Stimulated activated naive CD8-positive, alpha-beta T cell treated with anti-CD3 and anti-CD28 coated beads, Interleukin-15, amount 100 ng/mL, for 72 hours (primary cell): Measurements from ENCODE around the gene ZIC4.

Experiments used
- ATAC-seq: fragments of 150-1000 bp; cut with Tn5 transposase; 2 replicates; pipeline ENCODE4 v1.10.0; 2021; ENCODE audit warnings: mild to moderate bottlenecking, moderate library complexity
- DNase-seq, 2 donors: peaks; one replicate each; pipeline ENCODE4 v3.0.0; 2021 to 2022
- H3K27ac Mint-ChIP-seq, 2 donors: one replicate each; pipeline ENCODE4 v1.8.0; 2022; ENCODE audit warnings: mild to moderate bottlenecking in 2 of 2, mixed read lengths in 2 of 2, moderate library complexity in 2 of 2
- H3K27me3 Mint-ChIP-seq: one replicate; pipeline ENCODE4 v1.8.0; 2022; ENCODE audit warnings: mixed read lengths
- H3K4me1 Mint-ChIP-seq: one replicate; pipeline ENCODE4 v1.8.0; 2022; ENCODE audit warnings: mild to moderate bottlenecking, mixed read lengths
- H3K4me3 Mint-ChIP-seq, 2 donors: one replicate each; pipeline ENCODE4 v1.8.0; 2022; ENCODE audit warnings: mild to moderate bottlenecking in 2 of 2, mixed read lengths in 2 of 2, moderate library complexity in 1 of 2
- H3K9me3 Mint-ChIP-seq, 2 donors: one replicate each; pipeline ENCODE4 v1.8.0; 2022; ENCODE audit warnings: mixed read lengths in 2 of 2

The ZIC4 gene

DNA sequence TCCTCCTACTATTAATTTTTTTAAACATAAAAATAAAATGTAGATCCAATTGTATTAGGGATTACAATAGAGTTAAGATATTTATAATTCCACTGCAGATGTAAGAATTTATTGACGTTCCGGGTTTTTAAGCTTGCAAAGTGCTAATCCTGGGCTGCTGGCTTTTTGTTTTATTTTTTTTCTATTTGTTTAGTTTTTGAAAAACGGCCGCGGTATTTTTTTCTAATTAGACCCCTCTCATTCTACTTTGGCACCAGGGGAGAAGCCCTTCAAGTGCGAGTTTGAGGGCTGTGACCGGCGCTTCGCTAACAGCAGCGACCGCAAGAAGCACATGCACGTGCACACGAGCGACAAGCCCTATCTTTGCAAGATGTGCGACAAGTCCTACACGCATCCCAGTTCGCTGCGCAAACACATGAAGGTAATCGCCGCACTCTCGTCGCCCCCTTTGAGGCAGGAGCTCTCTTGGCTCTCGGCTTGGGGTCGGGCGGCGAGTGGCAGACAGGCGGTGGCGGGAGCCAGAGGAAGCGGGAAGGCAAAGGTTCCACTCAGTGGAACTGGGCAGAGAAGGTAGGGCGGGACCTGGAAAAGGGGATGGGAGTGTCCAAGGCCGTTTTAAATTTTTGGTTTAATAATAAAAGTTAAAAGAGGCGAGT is 6.0 kb upstream of the ZIC4 start:
- Mint-ChIP-seq H3K27ac (no peak overlapping the region), H3K4me3 (peak overlapping the region; percentile 49 to 53), H3K9me3 (peaks cover 19 to 32% of the 10 kb centered on the region in 2 donors), H3K4me1 (peaks cover 48% of the 10 kb centered on the region), H3K27me3 (peaks cover 94% of the 10 kb centered on the region)
- ATAC-seq = no peak
- no peak for DNase-seq

DNA sequence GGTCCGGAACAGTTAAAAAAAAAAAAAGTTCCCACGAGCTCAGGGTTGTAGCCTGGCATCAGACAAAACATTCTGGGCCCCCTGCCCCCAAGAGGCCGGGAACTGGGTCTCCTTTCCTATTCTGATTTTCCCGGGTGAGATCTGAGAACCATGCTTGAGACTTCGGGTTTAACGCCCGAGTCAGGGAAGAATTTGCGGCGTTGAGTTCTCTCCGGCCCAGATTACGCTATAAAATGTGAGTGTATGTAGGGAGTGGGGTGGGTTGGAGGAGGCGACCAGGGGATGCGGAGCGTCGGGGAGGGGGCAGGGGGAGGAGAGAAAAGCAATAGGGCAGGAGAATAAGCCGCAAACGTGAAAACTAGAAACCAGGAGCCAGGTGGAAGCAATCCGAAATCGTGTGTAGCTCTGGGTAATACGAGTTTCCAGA is 5.5 kb upstream of the ZIC4 start:
- H3K4me1 Mint-ChIP-seq = peaks cover 48% of the 10 kb centered on the region
- ATAC-seq (no peak), DNase-seq (no peak)
- peaks cover 19 to 32% of the 10 kb centered on the region in 2 donors for H3K9me3 Mint-ChIP-seq
- peak overlapping the region in 1 of 2 donors; percentile 91 for H3K27ac Mint-ChIP-seq
- H3K27me3 Mint-ChIP-seq = peaks cover 94% of the 10 kb centered on the region
- H3K4me3 Mint-ChIP-seq = peak overlapping the region; percentile 36 to 61

DNA sequence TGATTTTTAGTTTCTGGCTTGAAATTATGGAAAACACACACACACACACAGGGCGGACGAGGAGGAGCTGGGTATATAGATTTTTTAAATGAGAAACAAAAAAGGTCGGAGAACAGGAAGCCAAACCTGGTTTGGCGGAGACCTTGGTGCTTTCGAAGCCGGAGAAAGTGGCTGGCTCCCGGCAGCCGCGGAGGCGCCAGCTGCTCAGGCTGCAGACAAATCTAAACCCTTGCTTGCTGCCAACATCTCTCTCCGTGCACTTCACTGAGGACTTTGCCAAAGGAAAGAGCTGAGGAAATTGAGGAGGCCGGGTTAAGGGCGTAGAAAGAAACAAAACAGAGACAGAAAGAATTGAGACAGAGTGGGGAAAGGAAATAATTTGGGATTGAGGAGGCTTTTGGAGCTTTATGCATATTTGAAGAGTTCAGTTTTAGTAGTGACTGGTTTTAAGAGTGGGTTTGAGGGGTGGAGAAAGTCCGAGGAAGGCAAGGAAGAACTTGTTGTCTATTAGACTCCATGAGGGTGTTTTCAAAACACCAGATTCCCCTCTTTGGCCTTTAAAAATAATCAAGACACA is 5.0 kb upstream of the ZIC4 start:
- Mint-ChIP-seq H3K9me3 (peaks cover 19 to 32% of the 10 kb centered on the region in 2 donors), H3K4me1 (peaks cover 48% of the 10 kb centered on the region), H3K27ac (peak overlapping the region; percentile 24 to 91)

DNA sequence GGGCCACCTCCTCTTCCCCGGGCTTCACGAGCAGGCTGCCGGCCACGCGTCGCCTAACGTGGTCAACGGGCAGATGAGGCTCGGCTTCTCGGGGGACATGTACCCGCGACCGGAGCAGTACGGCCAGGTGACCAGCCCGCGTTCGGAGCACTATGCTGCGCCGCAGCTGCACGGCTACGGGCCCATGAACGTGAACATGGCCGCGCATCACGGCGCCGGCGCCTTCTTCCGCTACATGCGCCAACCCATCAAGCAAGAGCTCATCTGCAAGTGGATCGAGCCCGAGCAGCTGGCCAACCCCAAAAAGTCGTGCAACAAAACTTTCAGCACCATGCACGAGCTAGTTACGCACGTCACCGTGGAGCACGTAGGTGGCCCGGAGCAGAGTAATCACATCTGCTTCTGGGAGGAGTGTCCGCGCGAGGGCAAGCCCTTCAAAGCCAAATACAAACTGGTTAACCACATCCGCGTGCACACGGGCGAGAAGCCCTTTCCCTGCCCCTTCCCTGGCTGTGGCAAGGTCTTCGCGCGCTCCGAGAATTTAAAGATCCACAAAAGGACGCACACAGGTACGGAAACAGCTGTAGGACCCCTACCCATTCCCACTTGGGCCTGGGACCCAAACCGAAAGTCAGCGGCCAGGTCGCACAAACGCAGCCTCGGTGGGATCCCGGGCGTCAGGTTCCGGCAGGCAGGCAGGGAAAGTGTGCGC is 4.3 kb upstream of the ZIC4 start:
- Mint-ChIP-seq H3K9me3 (peaks cover 17 to 32% of the 10 kb centered on the region in 2 donors), H3K4me1 (peaks cover 48% of the 10 kb centered on the region), H3K4me3 (peak overlapping the region; percentile 36 to 61), H3K27me3 (peaks cover 98% of the 10 kb centered on the region), H3K27ac (peak overlapping the region in 1 of 2 donors; percentile 91)
- DNase-seq (no peak), ATAC-seq (peak; percentile 35)

More for the DNA sequence above, 5.0 kb upstream of the ZIC4 start:
- ATAC-seq = no peak
- DNase-seq = no peak
- peak overlapping the region; percentile 36 to 61 for H3K4me3 Mint-ChIP-seq
- peaks cover 96% of the 10 kb centered on the region for H3K27me3 Mint-ChIP-seq

DNA sequence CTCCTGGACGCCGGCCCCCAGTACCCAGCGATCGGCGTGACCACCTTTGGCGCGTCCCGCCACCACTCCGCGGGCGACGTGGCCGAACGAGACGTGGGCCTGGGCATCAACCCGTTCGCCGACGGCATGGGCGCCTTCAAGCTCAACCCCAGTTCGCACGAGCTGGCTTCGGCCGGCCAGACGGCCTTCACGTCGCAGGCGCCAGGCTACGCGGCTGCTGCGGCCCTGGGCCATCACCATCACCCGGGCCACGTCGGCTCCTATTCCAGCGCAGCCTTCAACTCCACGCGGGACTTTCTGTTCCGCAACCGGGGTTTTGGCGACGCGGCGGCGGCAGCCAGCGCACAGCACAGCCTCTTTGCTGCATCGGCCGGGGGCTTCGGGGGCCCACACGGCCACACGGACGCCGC is 3.8 kb upstream of the ZIC4 start:
- ATAC-seq (no peak), DNase-seq (no peak)
- Mint-ChIP-seq H3K9me3 (peaks cover 12 to 32% of the 10 kb centered on the region in 2 donors), H3K4me1 (peaks cover 48% of the 10 kb centered on the region), H3K27me3 (peaks cover 98% of the 10 kb centered on the region), H3K4me3 (no peak overlapping the region), H3K27ac (no peak overlapping the region)

DNA sequence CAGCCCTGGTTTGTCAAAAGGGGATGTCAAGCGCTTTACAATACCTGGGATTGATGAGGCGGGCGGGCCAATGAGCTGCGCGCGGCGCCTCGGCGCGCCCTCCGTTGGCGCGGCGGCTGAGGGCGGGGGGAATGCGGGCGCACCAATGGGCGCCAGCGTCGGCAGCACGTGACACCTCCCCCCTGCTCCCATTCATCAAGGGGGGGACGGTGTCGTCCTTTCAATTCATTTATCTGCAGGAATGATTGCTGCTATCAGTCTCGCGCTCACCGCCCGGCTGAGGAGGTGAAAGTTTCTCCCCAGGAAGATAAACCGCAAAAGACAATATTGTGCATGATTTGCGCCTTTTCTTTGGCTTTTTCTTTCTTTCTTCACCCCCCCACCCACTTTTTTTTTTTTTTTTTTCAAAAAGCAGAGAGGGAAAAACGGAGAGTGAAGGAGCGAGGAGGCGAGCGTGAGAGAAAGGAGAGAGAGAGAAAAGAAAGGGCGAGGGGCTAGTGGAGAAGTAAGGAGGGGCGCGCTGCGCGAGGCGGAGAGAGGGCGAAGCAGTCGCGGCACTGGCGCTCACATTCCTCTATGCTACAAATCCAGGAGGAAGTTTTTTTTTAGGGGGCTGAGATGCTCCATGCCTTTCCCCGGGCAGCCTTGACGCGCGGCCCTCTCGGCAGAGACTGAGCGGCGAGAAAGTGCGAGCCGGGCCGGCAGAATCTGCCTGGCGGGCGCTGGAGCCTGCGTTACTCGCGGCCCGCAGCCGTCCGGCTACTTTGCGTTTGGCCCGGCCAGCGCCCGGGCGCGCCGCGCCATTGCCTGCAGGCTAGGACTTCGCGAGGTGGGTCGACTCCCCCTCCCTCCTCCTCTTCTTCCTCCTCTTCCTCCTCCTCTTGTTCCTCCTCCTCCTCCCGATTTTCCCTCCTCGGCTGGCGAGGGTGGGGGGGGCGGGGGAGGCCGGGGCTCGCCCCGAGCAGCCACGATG is 3.1 kb upstream of the ZIC4 start, which contains the start of gene ZIC1:
Gene ZIC1 (plus strand): TSS at position 223 of the 973 bp plus-strand sequence. CDS start 748 bp downstream, at position 971.
- no peak for ATAC-seq

DNA sequence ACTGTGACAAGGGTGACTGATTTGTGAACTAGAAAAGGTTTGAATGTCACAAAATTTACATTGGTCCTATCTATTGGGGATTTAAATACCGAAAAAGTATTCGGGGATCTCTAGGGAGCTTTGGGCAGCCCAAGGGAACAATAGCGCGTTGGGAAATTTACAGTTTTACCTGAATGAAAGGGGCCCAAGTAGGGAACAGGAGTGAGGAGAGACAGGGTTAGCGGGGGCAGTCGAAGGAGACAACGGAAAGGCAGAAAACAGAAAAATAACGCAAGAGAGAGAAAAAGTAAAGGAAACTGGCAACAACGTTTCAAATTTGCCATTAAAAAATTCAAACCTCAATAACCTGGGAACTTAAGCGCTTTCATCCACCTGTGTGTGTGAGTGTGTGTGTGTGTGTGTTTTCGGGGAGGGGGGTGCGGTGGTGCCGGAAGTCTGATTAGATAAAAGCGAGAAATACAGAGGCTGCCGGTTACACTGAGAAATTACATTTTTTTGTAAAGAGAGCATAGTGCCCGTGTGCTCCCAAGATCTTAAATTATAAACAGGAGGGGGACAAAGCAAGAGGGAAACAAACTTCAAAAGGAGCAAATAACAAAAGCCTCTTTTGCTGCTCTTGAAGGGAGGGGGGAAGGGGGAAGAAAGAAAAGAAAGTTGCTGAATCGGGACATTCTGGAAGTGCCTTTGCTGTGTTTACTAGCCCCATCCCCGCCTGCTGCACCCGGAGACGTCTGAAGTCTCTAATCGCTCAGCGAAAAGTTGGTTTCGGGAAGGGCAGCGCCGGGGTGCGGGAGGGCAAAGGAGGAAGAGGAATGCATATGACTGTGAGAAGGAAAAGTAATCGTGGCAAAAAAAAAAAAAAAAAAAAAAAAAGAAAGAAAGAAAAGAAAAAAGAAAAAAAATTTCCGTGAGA is 2.1 kb upstream of the ZIC4 start:
- DNase-seq = no peak
- H3K4me1 Mint-ChIP-seq = peaks cover 44% of the 10 kb centered on the region
- H3K27ac Mint-ChIP-seq = peak overlapping the region in 1 of 2 donors; percentile 93
- no peak for ATAC-seq
- peak overlapping the region; percentile 29 to 73 for H3K4me3 Mint-ChIP-seq
- peaks cover 12 to 30% of the 10 kb centered on the region in 2 donors for H3K9me3 Mint-ChIP-seq
- H3K27me3 Mint-ChIP-seq = peaks cover 98% of the 10 kb centered on the region

More for the DNA sequence above, 3.1 kb upstream of the ZIC4 start, which contains the start of gene ZIC1:
- Mint-ChIP-seq H3K4me1 (peaks cover 48% of the 10 kb centered on the region), H3K27me3 (peaks cover 98% of the 10 kb centered on the region), H3K9me3 (peaks cover 12 to 32% of the 10 kb centered on the region in 2 donors), H3K27ac (peak within 1 kb of the TSS in 1 of 2 donors; percentile 93), H3K4me3 (peak within 1 kb of the TSS; percentile 29 to 73)
- DNase-seq = no peak

DNA sequence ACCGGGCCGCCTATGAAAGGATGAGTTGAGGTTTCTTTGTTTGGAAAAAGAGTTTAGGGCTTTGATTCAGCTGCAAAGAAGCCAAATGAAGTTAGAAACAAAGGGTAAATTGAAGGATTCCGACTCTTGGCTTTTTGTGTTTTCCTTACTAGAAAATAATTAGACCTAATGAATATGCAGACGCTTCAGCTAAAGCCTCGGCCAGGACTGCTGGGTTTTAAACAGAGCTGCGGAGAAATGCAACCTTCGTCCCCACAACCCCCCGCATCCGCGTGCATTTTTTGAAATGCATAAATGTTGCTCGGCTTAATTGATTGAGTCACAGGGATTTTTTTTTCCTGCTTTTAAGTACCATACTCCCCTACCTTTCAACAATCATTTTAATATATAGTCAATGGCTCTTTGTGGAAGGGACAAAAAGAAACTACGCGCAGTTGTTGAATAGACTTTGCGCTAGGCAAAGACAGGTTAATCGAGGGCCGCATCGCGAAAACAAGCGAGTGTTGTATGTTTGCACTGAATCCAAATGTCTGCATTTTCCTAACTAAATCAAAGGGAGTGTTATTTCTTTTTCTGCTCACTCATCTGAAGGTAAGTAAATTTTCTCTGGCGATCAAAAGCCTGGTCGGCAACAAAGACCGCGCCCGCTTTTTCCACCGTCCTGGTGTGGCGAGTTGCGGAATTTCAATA is 1.3 kb upstream of the ZIC4 start:
- DNase-seq (no peak), ATAC-seq (no peak)
- peaks cover 93% of the 10 kb centered on the region for H3K27me3 Mint-ChIP-seq
- no peak overlapping the region for H3K27ac Mint-ChIP-seq
- peaks cover 36% of the 10 kb centered on the region for H3K4me1 Mint-ChIP-seq
- peaks cover 12 to 26% of the 10 kb centered on the region in 2 donors for H3K9me3 Mint-ChIP-seq
- H3K4me3 Mint-ChIP-seq = no peak overlapping the region

DNA sequence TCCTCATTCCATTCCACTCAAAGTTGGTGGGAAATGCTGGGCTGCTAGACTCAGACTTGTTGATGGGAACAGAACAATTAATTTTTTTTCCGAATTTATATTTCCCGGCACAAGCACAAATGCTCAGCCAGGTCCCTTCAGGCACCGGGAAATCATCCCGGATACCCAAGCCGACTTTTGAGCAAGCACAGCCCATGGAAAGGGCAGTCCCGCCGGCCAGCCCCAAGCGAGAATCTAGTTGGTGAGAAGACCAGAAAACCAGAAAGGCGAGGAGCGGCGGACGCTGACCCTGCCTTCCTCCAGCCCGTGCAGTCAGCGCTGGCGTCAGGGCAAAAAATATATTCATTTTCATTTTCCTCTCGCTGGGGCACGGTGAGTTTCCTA is 763 bp upstream of the ZIC4 start:
- Mint-ChIP-seq H3K9me3 (peaks cover 16 to 26% of the 10 kb centered on the region in 2 donors), H3K27ac (peak overlapping the region in 1 of 2 donors; percentile 54), H3K27me3 (peaks cover 93% of the 10 kb centered on the region), H3K4me3 (no peak overlapping the region), H3K4me1 (peaks cover 32% of the 10 kb centered on the region)
- ATAC-seq (no peak), DNase-seq (no peak)

DNA sequence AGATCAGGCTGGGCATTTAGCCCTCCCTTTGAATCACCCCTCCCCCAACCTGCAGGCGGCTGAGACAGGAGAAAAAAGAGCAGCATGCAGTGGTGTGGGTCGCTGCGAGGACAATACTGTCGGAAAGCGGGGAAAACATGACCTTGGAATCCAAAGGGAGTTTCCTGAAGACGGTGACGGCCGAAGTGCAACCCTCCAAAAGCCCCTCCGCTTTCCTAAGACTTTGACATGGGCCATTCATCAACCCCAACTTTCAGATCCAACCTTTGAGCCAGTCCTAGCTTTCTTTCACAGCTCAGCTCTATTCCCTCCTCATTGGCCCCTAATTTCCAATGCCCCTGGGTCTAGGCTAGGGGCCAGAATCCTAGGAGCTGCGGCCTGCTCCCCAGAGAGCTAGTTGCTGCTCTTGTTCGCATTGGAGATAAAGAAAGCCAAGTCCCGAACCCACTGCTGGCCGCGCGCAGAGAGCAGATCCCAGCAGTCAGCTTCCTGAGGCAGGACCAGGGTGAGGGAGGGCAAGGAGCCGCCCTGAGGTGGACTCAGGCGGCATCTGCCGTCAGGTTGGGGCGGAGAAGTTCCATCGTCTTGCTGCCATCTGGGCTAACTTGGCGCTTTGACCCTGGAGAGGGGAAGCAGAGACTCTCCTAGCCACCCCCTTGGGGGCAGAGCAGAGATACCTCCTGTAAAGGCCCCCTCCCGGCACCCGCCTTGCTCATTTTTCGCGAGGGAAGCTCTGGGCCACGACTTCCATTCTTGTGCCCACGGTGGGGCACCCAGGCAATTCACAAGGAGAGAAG is 914 bp downstream of the ZIC4 start:
- Mint-ChIP-seq H3K9me3 (peaks cover 16 to 18% of the 10 kb centered on the region in 2 donors), H3K27me3 (peaks cover 91% of the 10 kb centered on the region), H3K27ac (no peak overlapping the region), H3K4me1 (peaks cover 19% of the 10 kb centered on the region), H3K4me3 (no peak overlapping the region)
- no peak for DNase-seq
- ATAC-seq = no peak

DNA sequence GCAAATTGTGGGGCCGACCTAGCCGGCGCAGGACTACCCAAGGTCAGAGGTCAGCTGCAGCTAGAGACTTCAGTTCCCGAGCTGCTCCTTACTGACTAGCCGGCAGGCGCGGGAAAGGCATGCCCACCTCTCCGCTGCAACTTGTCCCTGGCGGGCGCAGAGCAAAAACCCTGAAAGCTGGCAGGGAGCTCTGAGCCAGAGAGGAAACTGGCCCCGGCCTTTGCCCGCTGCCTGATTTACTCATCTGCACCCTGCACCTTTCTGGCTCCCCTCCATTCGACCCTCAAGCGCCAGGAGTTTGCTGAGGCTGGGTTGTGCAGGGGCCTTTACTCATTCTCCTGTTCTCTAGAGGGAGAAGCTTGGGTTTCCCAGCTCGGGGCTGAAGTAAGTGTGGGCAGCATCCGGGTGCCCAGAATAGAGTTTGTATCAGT is 1.5 kb downstream of the ZIC4 start:
- Mint-ChIP-seq H3K4me3 (no peak overlapping the region), H3K27me3 (peaks cover 90% of the 10 kb centered on the region), H3K27ac (no peak overlapping the region), H3K9me3 (peaks cover 16 to 18% of the 10 kb centered on the region in 2 donors), H3K4me1 (peaks cover 17% of the 10 kb centered on the region)
- no peak for ATAC-seq
- DNase-seq = no peak

DNA sequence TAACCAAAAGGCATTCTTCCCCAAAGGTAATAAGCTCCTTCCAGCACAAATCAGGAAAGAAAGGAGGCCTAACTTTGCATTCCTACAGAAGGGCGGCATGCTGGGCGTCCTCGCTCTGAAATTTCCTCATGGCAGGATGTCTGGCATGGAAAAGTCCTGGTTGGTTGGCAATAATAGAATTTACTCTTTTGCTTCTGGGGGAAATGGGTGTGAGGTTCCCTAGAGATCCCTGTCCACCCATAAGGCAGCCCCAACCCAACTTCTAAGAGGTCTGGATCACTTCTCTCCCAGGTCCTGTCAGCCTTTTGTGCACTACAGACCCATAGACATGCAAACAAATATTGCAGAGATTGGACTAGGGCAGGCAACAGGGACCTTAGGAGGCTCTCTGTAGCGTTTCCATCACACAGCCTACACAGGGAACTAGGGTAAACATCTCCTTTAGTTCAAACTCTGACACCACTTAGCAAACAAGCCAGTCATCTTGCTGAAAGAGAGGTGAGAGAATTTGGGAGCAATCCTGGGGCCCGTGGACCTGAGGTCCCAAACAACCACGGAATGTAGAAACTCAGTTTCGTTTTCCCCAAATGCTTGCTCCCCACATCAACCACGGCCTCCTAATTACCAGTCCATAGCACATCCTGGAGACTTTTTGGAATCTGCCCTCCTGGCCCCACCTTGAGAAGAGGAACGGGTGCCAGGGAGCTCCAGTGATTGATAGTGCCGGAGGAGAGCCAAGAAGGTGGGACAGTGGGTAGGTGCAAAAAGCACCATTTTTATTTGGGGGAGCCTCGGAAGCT is 2.1 kb downstream of the ZIC4 start:
- H3K4me3 Mint-ChIP-seq = no peak overlapping the region
- peaks cover 16 to 17% of the 10 kb centered on the region in 2 donors for H3K9me3 Mint-ChIP-seq
- peaks cover 90% of the 10 kb centered on the region for H3K27me3 Mint-ChIP-seq
- H3K27ac Mint-ChIP-seq = no peak overlapping the region
- no peak for ATAC-seq
- no peak for DNase-seq
- peaks cover 14% of the 10 kb centered on the region for H3K4me1 Mint-ChIP-seq
